PFSK-1 (cell line): ENCODE data around the gene GUK1.

Source experiments
- FOXP2 ChIP-seq: optimal IDR thresholded peaks from 2 replicates; pipeline ENCODE3; 2011; ENCODE audit warnings: borderline replicate concordance, control low read depth, inconsistent platforms; ENCODE audit not compliant: insufficient read depth; ENCODE audit errors: extremely low read length, extremely low read depth
- POLR2AphosphoS5 ChIP-seq: IDR thresholded peaks from 2 replicates; pipeline ENCODE4 v1.6.1; 2012; ENCODE audit warnings: low read depth, mild to moderate bottlenecking, control low read depth, low read length, moderate library complexity
- REST ChIP-seq, 2 experiments: IDR thresholded peaks; 2 replicates each; pipeline versions ENCODE4 v1.6.1 to v1.8.0; 2011 to 2012; ENCODE audit warnings: low read depth in 2 of 2, low read length in 2 of 2, control low read depth in 1 of 2, inconsistent platforms in 1 of 2, mild to moderate bottlenecking in 1 of 2, moderate library complexity in 1 of 2; ENCODE audit not compliant: insufficient read depth in 1 of 2
- SIN3A ChIP-seq: IDR thresholded peaks from 2 replicates; pipeline ENCODE4 v1.6.1; 2012; ENCODE audit warnings: mild to moderate bottlenecking, low read length, moderate library complexity, borderline replicate concordance; ENCODE audit not compliant: insufficient read depth
- TAF1 ChIP-seq: IDR thresholded peaks from 2 replicates; pipeline ENCODE4 v1.6.1; 2012; ENCODE audit warnings: low read length, control low read depth, borderline replicate concordance; ENCODE audit not compliant: insufficient read depth

Gene GUK1

GRCh38 chr1:228110556-228110955, 29.5 kb upstream of the GUK1 start:
- TF ChIP-seq REST (IDR thresholded peaks at IDR 0.05; ENCODE audit: insufficient read depth in 1 of 2, low read depth in 2 of 2, low read length in 2 of 2) = no peak
- no peak for TF ChIP-seq TAF1
- TF ChIP-seq POLR2AphosphoS5 = no peak
- no peak for TF ChIP-seq SIN3A
- no peak for TF ChIP-seq FOXP2

GRCh38 chr1:228112167-228112566, 27.9 kb upstream of the GUK1 start:
- no peak for TF ChIP-seq POLR2AphosphoS5
- no peak for TF ChIP-seq REST (IDR thresholded peaks at IDR 0.05; ENCODE audit: insufficient read depth in 1 of 2, low read depth in 2 of 2, low read length in 2 of 2)
- no peak for TF ChIP-seq TAF1
- no peak for TF ChIP-seq SIN3A
- no peak for TF ChIP-seq FOXP2

- TF ChIP-seq REST (IDR thresholded peaks at IDR 0.05; ENCODE audit: insufficient read depth in 1 of 2, low read depth in 2 of 2, low read length in 2 of 2) = no peak
- TF ChIP-seq POLR2AphosphoS5 = no peak
- TF ChIP-seq TAF1 = no peak
- TF ChIP-seq SIN3A = no peak
- TF ChIP-seq FOXP2 = no peak
Measured at GRCh38 chr1:228112617-228113016, 27.5 kb upstream of the GUK1 start.

- TF ChIP-seq POLR2AphosphoS5 (no peak), REST (IDR thresholded peaks at IDR 0.05; ENCODE audit: insufficient read depth in 1 of 2, low read depth in 2 of 2, low read length in 2 of 2) (no peak), TAF1 (no peak), FOXP2 (no peak), SIN3A (no peak)
Measured at GRCh38 chr1:228114827-228115226, 25.3 kb upstream of the GUK1 start.

- TF ChIP-seq FOXP2 = no peak
Measured at GRCh38 chr1:228117335-228117734, 22.7 kb upstream of the GUK1 start.
